GM20000 (cell line): ENCODE results near the gene XXYLT1.

Experiments
- DNase-seq: peaks from one replicate; pipeline ENCODE4 v3.0.0; 2012; ENCODE audit warnings: low spot score
- CTCF ChIP-seq: IDR thresholded peaks from 2 replicates; pipeline ENCODE4 v1.5.1; 2012; ENCODE audit warnings: mild to moderate bottlenecking, control low read depth; ENCODE audit errors: extremely low read depth, missing control alignments

Gene XXYLT1

GRCh38 chr3:195128255-195129071 is 142.5 kb downstream of the XXYLT1 start:
- no peak for DNase-seq
- TF ChIP-seq CTCF = no peak

DNA sequence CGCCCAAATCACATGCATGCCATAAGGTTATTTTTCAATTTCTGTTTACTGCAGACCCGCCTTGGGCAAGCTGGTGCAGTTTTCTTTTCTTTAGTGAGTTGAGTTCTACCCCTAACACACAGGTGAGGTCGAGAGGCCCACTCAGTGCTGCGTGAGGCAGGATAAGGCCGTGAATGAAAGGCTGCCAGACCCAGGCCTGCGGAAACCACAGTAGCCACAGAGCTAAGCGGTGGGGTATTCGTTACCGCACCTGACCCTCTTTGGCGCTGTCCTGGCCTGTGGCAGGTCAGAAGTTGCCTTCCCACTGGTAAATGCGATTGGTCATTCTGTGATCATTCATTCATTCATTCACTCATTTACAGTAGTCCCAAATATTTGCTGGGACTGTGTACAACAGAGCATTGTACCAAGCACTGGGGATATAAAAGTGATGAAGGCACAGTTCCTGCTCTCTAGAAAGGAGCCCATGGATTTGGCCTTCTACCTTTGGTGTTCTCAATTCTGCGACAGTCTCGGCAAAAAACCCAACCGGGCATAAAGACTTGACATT is 144.8 kb downstream of the XXYLT1 start:
- TF ChIP-seq CTCF = no peak
- no peak for DNase-seq

GRCh38 chr3:195125646-195126045 is 145.3 kb downstream of the XXYLT1 start:
- TF ChIP-seq CTCF = no peak
- no peak for DNase-seq

DNA sequence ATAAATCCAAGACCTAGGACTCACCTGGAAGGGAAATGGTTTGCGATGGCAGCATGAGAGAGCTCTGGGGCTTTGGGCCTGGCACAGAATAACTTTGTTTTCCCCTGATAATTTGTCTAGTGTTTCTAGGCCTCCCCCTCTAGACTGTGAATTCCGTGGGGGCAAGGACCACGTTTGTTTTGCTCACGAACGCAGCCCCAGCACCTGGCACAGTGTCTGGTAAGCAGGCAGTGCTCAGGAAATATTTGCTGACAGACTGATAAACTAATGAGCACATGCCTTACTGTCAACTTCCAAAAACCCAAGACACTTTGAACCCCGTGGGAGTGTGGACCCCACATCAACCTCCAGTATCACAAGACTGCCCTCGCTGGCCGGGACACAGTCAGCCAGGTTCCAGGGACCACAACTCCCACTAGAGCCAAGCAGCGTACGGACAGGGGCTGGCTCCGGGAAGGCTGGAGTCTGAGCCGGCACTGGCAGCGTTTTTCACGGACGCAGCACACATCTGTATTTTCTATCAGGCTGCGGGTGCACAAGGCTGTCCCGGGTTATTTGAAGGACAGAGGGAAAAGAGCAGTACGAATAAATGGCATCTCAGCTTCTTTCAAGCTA is 146.5 kb downstream of the XXYLT1 start:
- TF ChIP-seq CTCF = no peak
- DNase-seq = no peak

DNA sequence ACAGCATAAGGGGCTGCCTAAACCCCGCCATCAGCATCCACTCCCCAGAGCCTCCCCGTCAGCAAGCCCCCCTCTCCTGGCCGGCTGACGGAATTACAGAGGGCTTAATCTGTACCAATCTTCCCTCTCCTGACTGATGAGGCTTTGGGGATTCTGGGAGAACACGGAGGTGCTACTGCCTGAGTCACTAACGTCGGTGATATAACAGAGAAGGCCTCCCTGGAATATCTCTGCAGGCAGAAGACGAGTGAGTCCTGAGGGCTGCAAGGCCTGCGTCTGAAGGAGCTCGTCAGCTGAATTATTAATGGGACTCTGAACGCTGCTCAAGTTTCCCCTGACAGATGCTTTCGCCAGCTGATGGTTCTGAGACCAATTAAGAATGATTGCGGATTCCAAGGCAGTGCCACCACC is 147.7 kb downstream of the XXYLT1 start:
- no peak for DNase-seq
- TF ChIP-seq CTCF = peak; percentile 1

- no peak for TF ChIP-seq CTCF
- DNase-seq = no peak
Measured at GRCh38 chr3:195122261-195122660, 148.7 kb downstream of the XXYLT1 start.

DNA sequence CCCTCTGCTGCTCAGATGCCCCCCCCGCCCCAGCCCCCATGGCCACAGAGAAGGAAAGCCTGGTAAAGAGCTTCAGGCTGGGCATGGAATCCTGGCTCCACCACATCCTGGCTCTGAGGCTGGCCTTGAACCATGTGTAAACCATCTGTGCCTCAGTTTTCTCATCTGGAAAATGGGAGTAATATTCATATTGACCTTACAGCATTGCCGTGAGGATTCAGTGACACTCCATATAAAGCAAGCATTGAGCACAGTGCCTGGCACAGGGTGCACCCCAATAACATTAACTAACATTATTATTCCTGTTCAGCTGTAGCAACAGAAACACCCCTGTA is 150.7 kb downstream of the XXYLT1 start:
- TF ChIP-seq CTCF = no peak
- DNase-seq = no peak
